T47D (cell line): ENCODE measurements around the gene CSNK2A1.

Experiments
- DNase-seq, 2 experiments: peaks; one replicate each; pipeline versions ENCODE4 v3.0.0 to v3.0.0-alpha.2; 2011 to 2012; ENCODE audit warnings: low read depth in 1 of 2, low spot score in 1 of 2
- JUND ChIP-seq: IDR thresholded peaks from 2 replicates; pipeline ENCODE4 v1.6.1; 2012; ENCODE audit warnings: low read depth
- in situ Hi-C: cut with HindIII; loops from 2 replicates; pipeline ENCODE4 v1.10.0; 2016; ENCODE audit warnings: low sequenced_read_pairs, low pct_unique_long_range_greater_than_20kb

CSNK2A1 gene

DNA sequence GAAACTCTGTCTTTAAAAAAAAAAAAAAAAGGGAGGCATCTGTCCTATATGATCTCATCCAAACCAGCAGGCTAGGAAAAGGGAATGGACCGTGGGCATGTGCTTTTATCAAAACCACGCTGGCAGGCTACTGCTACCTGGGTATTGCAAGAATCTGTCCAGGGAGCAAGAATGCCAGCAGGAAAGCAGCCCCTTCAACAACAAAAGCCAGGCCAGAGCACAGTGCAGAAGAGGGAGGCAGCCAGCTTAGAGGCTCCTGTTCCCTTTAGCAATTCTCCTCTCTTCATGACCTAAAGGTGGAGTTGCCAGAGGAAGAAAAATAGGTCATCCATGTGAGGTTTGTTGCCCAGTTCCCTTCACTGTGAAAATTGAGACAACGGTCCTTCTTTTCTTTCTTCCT lies 99.5 kb downstream of the CSNK2A1 start:
- in situ Hi-C loops, result no loop called here
- DNase-seq, result no peak
- no peak for TF ChIP-seq JUND

GRCh38 chr20:443223-443775 lies 100.3 kb downstream of the CSNK2A1 start:
- TF ChIP-seq JUND, result no peak
- in situ Hi-C loops, result no loop called here
- DNase-seq, result no peak

GRCh38 chr20:440636-441035 lies 103.0 kb downstream of the CSNK2A1 start:
- DNase-seq, result no peak
- TF ChIP-seq JUND, result no peak
- in situ Hi-C loops, result no loop called here

DNA sequence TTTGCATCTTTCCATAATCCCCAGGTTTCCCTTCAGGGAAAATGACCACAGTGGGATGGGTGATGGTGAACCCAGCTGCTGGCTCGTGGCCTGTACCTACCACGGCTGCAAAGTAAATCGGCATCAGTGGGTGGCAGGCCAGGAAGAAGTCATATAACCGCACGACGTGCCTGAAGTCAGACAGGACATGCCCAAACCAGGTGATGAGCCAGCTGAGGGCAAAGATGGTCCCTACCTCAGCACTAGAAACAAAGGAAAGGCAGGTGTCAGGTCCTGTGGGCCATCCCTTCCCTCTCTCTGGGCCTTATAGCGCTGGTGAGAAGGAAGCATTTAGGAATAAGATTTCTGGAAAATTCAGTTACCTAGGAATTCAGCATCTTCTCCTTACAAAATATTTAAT lies 103.4 kb downstream of the CSNK2A1 start:
- in situ Hi-C loops, result no loop called here
- DNase-seq, result no peak
- no peak for TF ChIP-seq JUND

DNA sequence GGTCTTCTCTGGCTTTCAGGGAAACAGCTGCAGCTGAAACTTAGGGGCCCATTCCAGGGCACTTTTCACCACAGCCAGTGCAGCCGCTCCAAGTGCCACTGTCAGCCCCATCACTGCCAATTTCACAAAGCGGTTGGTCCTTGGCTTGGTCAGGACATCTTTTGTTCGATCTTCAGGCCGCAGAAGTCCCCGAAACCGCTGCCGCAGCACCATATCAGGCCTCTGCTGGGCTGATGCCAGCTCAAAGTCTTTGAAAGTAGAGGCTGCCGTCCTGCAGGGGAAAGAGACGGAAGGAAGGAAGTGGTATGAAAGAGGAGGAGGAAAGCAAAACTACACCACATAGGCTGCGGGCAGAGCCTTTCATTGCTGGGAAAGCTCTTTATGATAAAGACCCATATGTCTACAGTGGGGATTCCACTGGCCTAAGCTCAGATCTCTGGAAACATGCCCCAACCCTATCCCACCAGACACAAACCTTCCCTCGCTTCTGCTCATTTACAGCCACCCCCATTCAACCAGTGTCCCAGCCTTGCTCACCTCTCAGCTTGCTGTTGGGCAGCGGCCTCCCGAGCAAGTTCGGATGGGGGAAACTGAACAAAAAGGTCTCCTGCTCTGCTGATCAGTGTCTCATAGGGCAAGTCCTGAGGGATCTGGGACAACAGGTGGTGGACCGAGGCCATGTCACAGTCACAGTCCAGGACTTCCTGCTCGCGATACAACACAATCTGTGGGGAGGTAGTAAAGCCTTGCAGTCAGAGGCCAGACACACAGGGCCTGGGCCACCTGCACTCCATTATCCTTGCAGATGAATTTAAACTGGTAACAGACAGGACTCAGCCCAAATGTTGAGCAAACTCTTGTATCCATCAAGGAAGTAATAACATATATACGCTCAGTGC lies 104.8 kb downstream of the CSNK2A1 start:
- no peak for DNase-seq
- no peak for TF ChIP-seq JUND
- in situ Hi-C loops, result no loop called here

DNA sequence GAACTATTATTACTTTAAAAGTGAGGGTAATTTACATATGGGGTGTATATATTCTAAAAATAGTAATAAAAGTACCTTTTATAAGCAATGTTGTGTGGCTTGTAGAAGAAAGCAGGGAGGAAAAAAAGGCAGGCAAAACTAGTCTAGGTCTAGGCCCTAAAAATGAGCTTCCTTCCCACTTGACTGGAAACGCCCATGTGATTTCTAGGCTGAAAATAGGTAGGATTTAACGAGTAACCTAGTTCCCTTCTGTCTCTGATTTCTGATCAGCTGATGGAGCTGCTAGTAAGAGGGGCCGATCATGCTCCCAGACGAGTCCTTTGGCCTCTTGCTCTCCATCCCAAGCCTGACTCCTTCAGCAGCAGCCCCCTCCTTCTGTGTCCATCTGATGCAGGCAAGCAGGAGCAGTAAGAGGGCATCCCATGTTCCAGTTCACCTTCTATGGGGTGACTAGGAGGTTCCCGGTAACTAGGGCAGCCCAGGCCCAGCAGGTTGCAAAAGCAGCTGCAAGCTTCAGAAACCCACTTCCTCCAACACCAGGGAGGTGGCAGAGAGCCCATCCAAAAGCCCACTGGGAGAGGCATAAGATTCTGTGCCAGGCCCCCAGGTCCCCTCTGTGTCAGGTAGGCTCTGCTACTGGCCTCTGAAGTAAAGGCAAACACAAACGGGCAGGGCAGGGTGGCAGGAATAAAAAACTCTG lies 105.7 kb downstream of the CSNK2A1 start:
- no peak for TF ChIP-seq JUND
- in situ Hi-C loops, result no loop called here
- DNase-seq, result no peak

GRCh38 chr20:436476-436875 lies 107.1 kb downstream of the CSNK2A1 start:
- DNase-seq, result no peak
- in situ Hi-C loops, result no loop called here
- TF ChIP-seq JUND, result no peak

DNA sequence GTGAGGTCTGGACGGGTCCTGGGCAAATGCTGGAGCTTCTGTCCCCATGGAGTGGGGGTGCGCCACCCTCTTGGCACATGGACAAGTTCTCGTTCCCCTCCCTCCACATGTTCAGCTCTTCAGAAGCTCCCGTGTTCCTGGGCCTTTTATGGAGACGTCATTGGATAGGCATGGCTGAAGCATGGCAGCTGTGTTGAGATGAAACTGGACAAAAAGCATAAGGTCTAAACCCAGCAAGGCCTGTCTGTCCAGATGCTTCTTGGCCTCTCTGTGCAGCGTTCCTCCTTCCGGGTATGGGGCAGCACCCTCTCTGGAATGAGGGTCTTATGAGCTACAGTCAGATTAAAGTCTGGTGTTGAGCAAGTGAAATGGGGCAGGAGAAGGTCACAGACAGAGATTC lies 108.0 kb downstream of the CSNK2A1 start:
- TF ChIP-seq JUND, result no peak
- in situ Hi-C loops, result no loop called here
- no peak for DNase-seq

DNA sequence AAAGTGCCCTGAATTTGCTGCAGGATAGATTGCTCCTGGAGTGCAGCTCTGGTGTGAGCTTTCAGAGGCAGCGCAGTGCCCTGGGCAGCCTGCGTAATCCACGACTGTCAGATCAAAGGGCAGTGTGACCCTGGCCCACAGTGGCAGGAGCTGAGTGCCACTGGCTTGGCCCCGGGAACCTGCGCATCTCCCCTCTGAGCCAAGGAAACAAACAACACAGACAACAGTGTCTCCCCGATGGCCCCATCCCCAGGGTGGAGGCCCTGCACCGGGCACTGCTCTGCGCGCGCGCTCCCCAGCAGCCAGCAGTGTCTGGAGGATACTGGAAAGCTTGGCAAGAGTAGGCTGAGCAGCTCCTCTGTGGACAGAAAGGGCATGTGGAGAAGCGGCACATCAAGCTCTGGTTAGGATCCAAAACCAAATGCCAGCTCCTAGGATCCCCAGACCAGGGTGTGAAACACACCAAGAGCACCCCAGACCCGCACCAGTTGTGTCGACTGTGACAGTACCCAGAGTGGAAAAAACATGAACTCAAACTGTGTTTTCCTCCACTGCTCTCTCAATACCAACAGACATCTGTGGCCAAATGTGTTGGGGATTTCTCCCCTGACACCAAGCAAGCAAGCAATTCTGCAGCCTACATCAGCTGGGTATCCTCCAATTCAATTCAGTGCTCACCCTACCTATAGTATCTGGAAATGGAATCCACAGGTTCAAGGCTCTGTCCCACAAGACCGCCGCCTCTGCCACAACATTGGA lies 108.8 kb downstream of the CSNK2A1 start:
- no peak for TF ChIP-seq JUND
- in situ Hi-C loops, result no loop called here
- no peak for DNase-seq

GRCh38 chr20:434221-434620 lies 109.4 kb downstream of the CSNK2A1 start:
- in situ Hi-C loops, result no loop called here
- no peak for TF ChIP-seq JUND
- no peak for DNase-seq

GRCh38 chr20:433300-433975 lies 110.2 kb downstream of the CSNK2A1 start:
- no peak for DNase-seq
- TF ChIP-seq JUND, result no peak
- in situ Hi-C loops, result no loop called here

DNA sequence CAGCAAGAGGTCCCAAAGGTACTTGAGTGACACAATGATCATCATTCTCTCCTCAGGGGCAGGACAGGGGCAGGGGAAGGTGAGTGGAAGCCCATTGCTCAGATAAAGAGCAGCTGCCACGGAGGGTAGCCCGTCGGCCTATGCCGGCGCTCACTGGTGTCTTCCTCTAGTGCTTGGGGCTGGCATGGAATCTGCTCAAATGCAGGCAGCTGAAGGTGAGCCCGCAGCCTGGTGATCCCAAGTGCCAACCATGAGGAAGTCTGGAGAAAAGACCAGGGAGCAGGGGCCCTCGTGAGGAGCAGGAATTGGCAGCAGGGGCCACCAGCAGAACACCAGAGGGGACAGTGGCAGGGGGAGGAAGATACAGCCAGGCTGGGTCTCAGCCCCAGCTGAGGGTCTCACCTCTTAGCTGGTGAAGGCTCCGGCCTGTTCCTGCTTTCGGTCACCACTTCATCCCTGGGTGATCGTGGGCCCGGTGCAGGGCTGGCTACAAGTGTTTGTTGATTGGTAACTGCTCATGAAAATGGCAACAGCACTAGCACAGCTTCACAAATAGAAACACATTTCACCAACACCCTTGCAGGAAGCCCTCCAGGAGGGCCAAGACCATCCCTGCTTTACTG lies 110.8 kb downstream of the CSNK2A1 start:
- no peak for TF ChIP-seq JUND
- in situ Hi-C loops, result no loop called here
- DNase-seq, result no peak
